Measurements from ENCODE around the gene ELMO1.
A peak's percentile ranks its signal among the peaks of the same experiment; 100 is the strongest.

The ELMO1 gene

GRCh38 chr7:37149051-37149772, 299.5 kb downstream of the ELMO1 start:
- WGBS (ENCODE audit: extremely low coverage, insufficient coverage, insufficient read length): no CpG with 5 or more reads among the region's 3 CpGs
- H4K8ac ChIP-seq (ENCODE audit: low read depth, low read length): no peak overlapping the region
- H3K79me2 ChIP-seq (ENCODE audit: control insufficient read depth, insufficient read depth, low read length, poor library complexity): no peaks in the 10 kb centered on the region
- H3K14ac ChIP-seq (ENCODE audit: low read length): no peak overlapping the region
- H2BK120ac ChIP-seq (ENCODE audit: insufficient read depth, low read length, poor library complexity): no peak overlapping the region
- no peak overlapping the region for H2BK5ac ChIP-seq (ENCODE audit: low read depth, low read length, poor library complexity)
- H2AFZ ChIP-seq (ENCODE audit: insufficient read depth, low read length, poor library complexity): no peak overlapping the region
- no peak overlapping the region for H3K4me3 ChIP-seq (ENCODE audit: low read depth, low read length)
- H4K12ac ChIP-seq (ENCODE audit: low read depth, low read length): no peak overlapping the region
- H3K9me3 ChIP-seq (ENCODE audit: insufficient read depth, low read depth, low read length): peaks cover 2% of the 10 kb centered on the region
- no peak overlapping the region for H3K4me2 ChIP-seq (ENCODE audit: low read length)
- H3K27ac ChIP-seq (ENCODE audit: low read depth, low read length): no peak overlapping the region
- H3K4me1 ChIP-seq (ENCODE audit: control insufficient read depth in 1 of 2, insufficient read depth in 2 of 2, low read length in 2 of 2): no peaks in the 10 kb centered on the region
- H3K27me3 ChIP-seq (ENCODE audit: insufficient read depth, low read length): no peaks in the 10 kb centered on the region
- H2BK12ac ChIP-seq (ENCODE audit: low read length): no peak overlapping the region
- DNase-seq: no peak
- H3K4ac ChIP-seq (ENCODE audit: low read depth, low read length): no peak overlapping the region
- no peaks in the 10 kb centered on the region for H3K79me1 ChIP-seq (ENCODE audit: low read length)
- H3K9ac ChIP-seq (ENCODE audit: low read length): no peak overlapping the region
- H3K23ac ChIP-seq (ENCODE audit: low read length): no peak overlapping the region
- no peak overlapping the region for H2AK5ac ChIP-seq (ENCODE audit: low read length)
- H4K91ac ChIP-seq (ENCODE audit: low read depth, low read length): no peak overlapping the region
- H3K36me3 ChIP-seq (ENCODE audit: control insufficient read depth in 1 of 2, insufficient read depth in 2 of 2, low read length in 2 of 2): peaks cover 0 to 18% of the 10 kb centered on the region in 2 experiments
- no peak overlapping the region for H3K18ac ChIP-seq (ENCODE audit: low read length)

GRCh38 chr7:37145682-37146081, 303.0 kb downstream of the ELMO1 start:
- no peak overlapping the region for H3K9ac ChIP-seq (ENCODE audit: low read length)
- no peak overlapping the region for H4K12ac ChIP-seq (ENCODE audit: low read depth, low read length)
- H4K8ac ChIP-seq (ENCODE audit: low read depth, low read length): no peak overlapping the region
- no peak overlapping the region for H3K4me2 ChIP-seq (ENCODE audit: low read length)
- no peak overlapping the region for H3K23ac ChIP-seq (ENCODE audit: low read length)
- H3K27me3 ChIP-seq (ENCODE audit: insufficient read depth, low read length): no peaks in the 10 kb centered on the region
- DNase-seq: no peak
- H3K9me3 ChIP-seq (ENCODE audit: insufficient read depth, low read depth, low read length): no peaks in the 10 kb centered on the region
- H3K79me2 ChIP-seq (ENCODE audit: control insufficient read depth, insufficient read depth, low read length, poor library complexity): no peaks in the 10 kb centered on the region
- no CpG with 5 or more reads among the region's 2 CpGs for WGBS (ENCODE audit: extremely low coverage, insufficient coverage, insufficient read length)
- H3K27ac ChIP-seq (ENCODE audit: low read depth, low read length): no peak overlapping the region
- H3K36me3 ChIP-seq (ENCODE audit: control insufficient read depth in 1 of 2, insufficient read depth in 2 of 2, low read length in 2 of 2): peaks cover 0 to 7% of the 10 kb centered on the region in 2 experiments
- no peak overlapping the region for H4K91ac ChIP-seq (ENCODE audit: low read depth, low read length)
- no peak overlapping the region for H2BK120ac ChIP-seq (ENCODE audit: insufficient read depth, low read length, poor library complexity)
- H3K4ac ChIP-seq (ENCODE audit: low read depth, low read length): no peak overlapping the region
- no peak overlapping the region for H2BK12ac ChIP-seq (ENCODE audit: low read length)
- H3K14ac ChIP-seq (ENCODE audit: low read length): no peak overlapping the region
- no peak overlapping the region for H3K4me3 ChIP-seq (ENCODE audit: low read depth, low read length)
- H2BK5ac ChIP-seq (ENCODE audit: low read depth, low read length, poor library complexity): no peak overlapping the region
- H3K4me1 ChIP-seq (ENCODE audit: control insufficient read depth in 1 of 2, insufficient read depth in 2 of 2, low read length in 2 of 2): no peaks in the 10 kb centered on the region
- no peak overlapping the region for H2AK5ac ChIP-seq (ENCODE audit: low read length)
- H3K18ac ChIP-seq (ENCODE audit: low read length): no peak overlapping the region
- H2AFZ ChIP-seq (ENCODE audit: insufficient read depth, low read length, poor library complexity): no peak overlapping the region
- H3K79me1 ChIP-seq (ENCODE audit: low read length): no peaks in the 10 kb centered on the region

GRCh38 chr7:37144423-37144822, 304.2 kb downstream of the ELMO1 start:
- no peaks in the 10 kb centered on the region for H3K79me2 ChIP-seq (ENCODE audit: control insufficient read depth, insufficient read depth, low read length, poor library complexity)
- H3K18ac ChIP-seq (ENCODE audit: low read length): no peak overlapping the region
- peaks cover 0 to 7% of the 10 kb centered on the region in 2 experiments for H3K36me3 ChIP-seq (ENCODE audit: control insufficient read depth in 1 of 2, insufficient read depth in 2 of 2, low read length in 2 of 2)
- H3K27me3 ChIP-seq (ENCODE audit: insufficient read depth, low read length): no peaks in the 10 kb centered on the region
- H2BK12ac ChIP-seq (ENCODE audit: low read length): no peak overlapping the region
- no peak overlapping the region for H2BK120ac ChIP-seq (ENCODE audit: insufficient read depth, low read length, poor library complexity)
- H3K4ac ChIP-seq (ENCODE audit: low read depth, low read length): no peak overlapping the region
- H3K4me1 ChIP-seq (ENCODE audit: control insufficient read depth in 1 of 2, insufficient read depth in 2 of 2, low read length in 2 of 2): no peaks in the 10 kb centered on the region
- no peak overlapping the region for H4K91ac ChIP-seq (ENCODE audit: low read depth, low read length)
- no peak overlapping the region for H2AFZ ChIP-seq (ENCODE audit: insufficient read depth, low read length, poor library complexity)
- H3K4me2 ChIP-seq (ENCODE audit: low read length): no peak overlapping the region
- H3K9ac ChIP-seq (ENCODE audit: low read length): no peak overlapping the region
- no peak overlapping the region for H3K23ac ChIP-seq (ENCODE audit: low read length)
- H3K79me1 ChIP-seq (ENCODE audit: low read length): no peaks in the 10 kb centered on the region
- H3K9me3 ChIP-seq (ENCODE audit: insufficient read depth, low read depth, low read length): no peaks in the 10 kb centered on the region
- DNase-seq: no peak
- H2AK5ac ChIP-seq (ENCODE audit: low read length): no peak overlapping the region
- no peak overlapping the region for H4K12ac ChIP-seq (ENCODE audit: low read depth, low read length)
- no CpG with 5 or more reads among the region's 1 CpG for WGBS (ENCODE audit: extremely low coverage, insufficient coverage, insufficient read length)
- H2BK5ac ChIP-seq (ENCODE audit: low read depth, low read length, poor library complexity): no peak overlapping the region
- H4K8ac ChIP-seq (ENCODE audit: low read depth, low read length): no peak overlapping the region
- H3K27ac ChIP-seq (ENCODE audit: low read depth, low read length): no peak overlapping the region
- H3K14ac ChIP-seq (ENCODE audit: low read length): no peak overlapping the region
- H3K4me3 ChIP-seq (ENCODE audit: low read depth, low read length): no peak overlapping the region

DNA sequence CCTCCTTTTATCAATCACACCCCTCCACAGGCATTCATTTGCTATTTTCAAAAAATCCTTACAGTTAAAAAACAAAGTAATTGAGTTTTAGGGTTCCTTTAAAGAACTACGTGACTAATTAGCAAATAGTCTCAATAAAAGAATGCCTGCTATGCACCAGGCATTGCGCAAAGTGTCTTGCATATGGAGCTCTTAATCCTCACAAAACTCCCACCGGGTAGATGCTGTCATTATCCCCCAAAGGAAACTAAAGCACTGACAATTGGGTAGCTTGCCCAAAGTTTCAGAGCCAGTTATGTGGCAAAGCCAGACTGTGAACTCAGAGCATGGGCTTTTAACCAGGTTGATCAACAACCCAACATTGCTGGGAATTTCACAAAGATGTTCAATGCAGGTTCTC, 305.7 kb downstream of the ELMO1 start:
- Histone ChIP-seq H3K14ac (ENCODE audit: low read length) (no peak overlapping the region), H4K8ac (ENCODE audit: low read depth, low read length) (no peak overlapping the region), H4K91ac (ENCODE audit: low read depth, low read length) (no peak overlapping the region), H3K79me2 (ENCODE audit: control insufficient read depth, insufficient read depth, low read length, poor library complexity) (no peaks in the 10 kb centered on the region), H3K4ac (ENCODE audit: low read depth, low read length) (no peak overlapping the region), H3K4me3 (ENCODE audit: low read depth, low read length) (no peak overlapping the region), H3K79me1 (ENCODE audit: low read length) (no peaks in the 10 kb centered on the region), H3K9me3 (ENCODE audit: insufficient read depth, low read depth, low read length) (no peaks in the 10 kb centered on the region), H2AK5ac (ENCODE audit: low read length) (no peak overlapping the region), H3K27me3 (ENCODE audit: insufficient read depth, low read length) (no peaks in the 10 kb centered on the region), H3K23ac (ENCODE audit: low read length) (no peak overlapping the region), H3K18ac (ENCODE audit: low read length) (no peak overlapping the region), H3K9ac (ENCODE audit: low read length) (no peak overlapping the region), H2BK120ac (ENCODE audit: insufficient read depth, low read length, poor library complexity) (no peak overlapping the region), H3K36me3 (ENCODE audit: control insufficient read depth in 1 of 2, insufficient read depth in 2 of 2, low read length in 2 of 2) (peaks cover 0 to 2% of the 10 kb centered on the region in 2 experiments), H2BK5ac (ENCODE audit: low read depth, low read length, poor library complexity) (no peak overlapping the region), H3K4me2 (ENCODE audit: low read length) (no peak overlapping the region), H3K4me1 (ENCODE audit: control insufficient read depth in 1 of 2, insufficient read depth in 2 of 2, low read length in 2 of 2) (no peaks in the 10 kb centered on the region), H4K12ac (ENCODE audit: low read depth, low read length) (no peak overlapping the region), H2BK12ac (ENCODE audit: low read length) (no peak overlapping the region), H2AFZ (ENCODE audit: insufficient read depth, low read length, poor library complexity) (no peak overlapping the region), H3K27ac (ENCODE audit: low read depth, low read length) (no peak overlapping the region)
- no CpG with 5 or more reads among the region's 3 CpGs for WGBS (ENCODE audit: extremely low coverage, insufficient coverage, insufficient read length)
- peak in 1 of 2 donors; percentile 14 for DNase-seq

All from trophoblast cell (in vitro differentiated cells and primary cell).